H1 (cell line): ENCODE data around the gene CISD1. TPM values are rescaled to one million over a fixed set of nuclear protein-coding genes. Genes with fewer than 3 reads are reported as not detected.

Experiments
- CTCF ChIA-PET: fragments of 300-600 bp; sonication (Branson Sonifier 250); formaldehyde crosslinking; loops from one replicate; lab custom pipeline; 2021; ENCODE audit not compliant: partially characterized antibody; lab: Charles Lee
- POLR2A ChIA-PET: fragments of 300-600 bp; sonication (Branson Sonifier 250); formaldehyde crosslinking; loops from one replicate; lab custom pipeline; 2021; ENCODE audit warnings: inconsistent platforms; ENCODE audit not compliant: partially characterized antibody; lab: Charles Lee
- DNase-seq, 2 experiments: peaks; one replicate each; pipeline versions ENCODE4 v3.0.0 to v3.0.0-alpha.2; 2010 to 2022; ENCODE audit warnings: low spot score in 2 of 2, low read depth in 1 of 2, mixed read lengths in 1 of 2
- FAIRE-seq: peaks from 2 replicates; lab custom pipeline; 2011; peaks lifted over from hg19 to GRCh38; lab: Jason Lieb, UNC
- H2AFZ ChIP-seq: 2 replicates; pipeline ENCODE4 v1.8.1; 2012; ENCODE audit warnings: low read length, inconsistent platforms
- H2AK5ac ChIP-seq: 2 replicates; pipeline ENCODE4 v1.6.1; 2013; ENCODE audit warnings: low read depth, low read length
- H2BK120ac ChIP-seq: replicated peaks from 2 replicates; pipeline ENCODE3; 2013; ENCODE audit warnings: low read depth, low read length, inconsistent platforms
- H2BK12ac ChIP-seq: 2 replicates; pipeline ENCODE4 v1.6.1; 2013; ENCODE audit warnings: low read depth, low read length
- H2BK15ac ChIP-seq: 2 replicates; pipeline ENCODE4 v1.6.1; 2013; ENCODE audit warnings: low read length
- H2BK20ac ChIP-seq: 2 replicates; pipeline ENCODE4 v1.6.1; 2013; ENCODE audit warnings: low read length
- H2BK5ac ChIP-seq: 2 replicates; pipeline ENCODE4 v1.6.1; 2013; ENCODE audit warnings: low read depth, low read length
- H3K14ac ChIP-seq: 2 replicates; pipeline ENCODE4 v1.6.1; 2013; ENCODE audit warnings: inconsistent platforms; ENCODE audit not compliant: insufficient read length
- H3K18ac ChIP-seq: 2 replicates; pipeline ENCODE4 v1.6.1; 2013; ENCODE audit warnings: low read length; ENCODE audit errors: extremely low read depth
- H3K23ac ChIP-seq: 2 replicates; pipeline ENCODE4 v1.6.1; 2013; ENCODE audit warnings: inconsistent platforms; ENCODE audit not compliant: insufficient read length
- H3K23me2 ChIP-seq: 2 replicates; pipeline ENCODE4 v1.6.1; 2013; ENCODE audit warnings: low read depth, low read length
- H3K27ac ChIP-seq: 2 replicates; pipeline ENCODE4 v1.6.1; 2011; ENCODE audit warnings: low read depth, low read length, inconsistent platforms
- H3K27me3 ChIP-seq, 4 experiments: replicated peaks in 1 of 4; 1 replicate in 1 of 4; 2 replicates in 3 of 4; pipeline versions ENCODE4 v1.6.1 to v1.8.1; 2011 to 2013; ENCODE audit warnings: low read length in 3 of 4, mild to moderate bottlenecking in 3 of 4, inconsistent platforms in 2 of 4, mixed read lengths in 2 of 4, moderate library complexity in 1 of 4; ENCODE audit not compliant: control insufficient read depth in 3 of 4, insufficient read depth in 3 of 4; ENCODE audit errors: extremely low read depth in 1 of 4
- H3K36me3 ChIP-seq, 4 experiments: 2 replicates each; pipeline versions ENCODE4 v1.6.1 to v1.8.1; 2011 to 2013; ENCODE audit warnings: mild to moderate bottlenecking in 4 of 4, low read length in 3 of 4, moderate library complexity in 2 of 4, control low read depth in 1 of 4, inconsistent platforms in 1 of 4; ENCODE audit not compliant: insufficient read depth in 4 of 4, control insufficient read depth in 2 of 4
- H3K4ac ChIP-seq: replicated peaks from 2 replicates; pipeline ENCODE3; 2013; ENCODE audit warnings: low read length, low read depth, mixed read lengths, inconsistent platforms; ENCODE audit not compliant: insufficient read length
- H3K4me1 ChIP-seq, 4 experiments: replicated peaks in 1 of 4; 1 replicate in 1 of 4; 2 replicates in 3 of 4; pipeline versions ENCODE4 v1.6.1 to v1.8.1; 2011 to 2013; ENCODE audit warnings: low read length in 3 of 4, inconsistent platforms in 2 of 4, mixed read lengths in 1 of 4; ENCODE audit not compliant: insufficient read depth in 4 of 4, control insufficient read depth in 3 of 4
- H3K4me2 ChIP-seq, 2 experiments: 2 replicates each; pipeline versions ENCODE4 v1.6.1 to v1.8.1; 2011 to 2013; ENCODE audit warnings: low read depth in 2 of 2, low read length in 2 of 2, control low read depth in 1 of 2, inconsistent platforms in 1 of 2, mild to moderate bottlenecking in 1 of 2; ENCODE audit not compliant: insufficient read depth in 1 of 2
- H3K4me3 ChIP-seq, 4 experiments: fragments of 200-600, 300-600 bp in 1 of 4; sonication (generic), shearing (Covaris generic), sonication (Bioruptor Twin) in 1 of 4; 2 replicates each; pipeline versions ENCODE4 v1.5.1 to v1.8.1; 2011 to 2016; ENCODE audit warnings: low read length in 4 of 4, low read depth in 3 of 4, control low read depth in 2 of 4, inconsistent platforms in 2 of 4, mild to moderate bottlenecking in 2 of 4, mixed read lengths in 1 of 4, moderate library complexity in 1 of 4; ENCODE audit not compliant: insufficient read depth in 2 of 4; ENCODE audit errors: extremely low read depth in 1 of 4
- H3K56ac ChIP-seq: replicated peaks from 2 replicates; pipeline ENCODE3; 2013; ENCODE audit warnings: low read depth, mild to moderate bottlenecking, mixed read lengths, low read length, inconsistent platforms; ENCODE audit not compliant: insufficient read length
- H3K79me1 ChIP-seq: 2 replicates; pipeline ENCODE4 v1.6.1; 2013; ENCODE audit warnings: low read depth, low read length, control low read depth
- H3K79me2 ChIP-seq, 2 experiments: 2 replicates each; pipeline versions ENCODE4 v1.6.1 to v1.8.1; 2012 to 2013; ENCODE audit warnings: low read length in 2 of 2, mild to moderate bottlenecking in 2 of 2, inconsistent platforms in 1 of 2; ENCODE audit not compliant: insufficient read depth in 2 of 2, control insufficient read depth in 1 of 2
- H3K9ac ChIP-seq, 4 experiments: replicated peaks in 1 of 4; 1 replicate in 1 of 4; 2 replicates in 3 of 4; pipeline versions ENCODE4 v1.6.1 to v1.8.1; 2011 to 2013; ENCODE audit warnings: low read depth in 3 of 4, low read length in 3 of 4, control low read depth in 2 of 4, mild to moderate bottlenecking in 2 of 4, moderate library complexity in 2 of 4, inconsistent platforms in 1 of 4; ENCODE audit errors: extremely low read depth in 1 of 4
- H3K9me3 ChIP-seq, 2 experiments: 2 replicates each; pipeline versions ENCODE4 v1.6.1 to v1.8.1; 2012 to 2013; ENCODE audit warnings: mild to moderate bottlenecking in 2 of 2, moderate library complexity in 2 of 2, control low read depth in 1 of 2, inconsistent platforms in 1 of 2, low read depth in 1 of 2, low read length in 1 of 2, mixed read lengths in 1 of 2; ENCODE audit not compliant: insufficient read depth in 2 of 2
- H4K20me1 ChIP-seq, 2 experiments: replicated peaks in 1 of 2; 2 replicates each; pipeline versions ENCODE3 to v1.8.1; 2011 to 2013; ENCODE audit warnings: inconsistent platforms in 2 of 2, low read length in 2 of 2, mild to moderate bottlenecking in 1 of 2; ENCODE audit not compliant: insufficient read depth in 2 of 2, control insufficient read depth in 1 of 2
- H4K5ac ChIP-seq: 2 replicates; pipeline ENCODE4 v1.6.1; 2013; ENCODE audit warnings: low read length, low read depth, mixed read lengths, inconsistent platforms; ENCODE audit not compliant: insufficient read length
- H4K8ac ChIP-seq: 2 replicates; pipeline ENCODE4 v1.8.0; 2013; ENCODE audit warnings: mild to moderate bottlenecking, moderate library complexity, low read length, inconsistent platforms; ENCODE audit not compliant: insufficient read depth; ENCODE audit errors: extremely low read depth
- H4K91ac ChIP-seq: replicated peaks from 2 replicates; pipeline ENCODE3; 2013; ENCODE audit warnings: low read length, mixed read lengths, inconsistent platforms; ENCODE audit not compliant: insufficient read length
- ASH2L ChIP-seq: fragments of 200-600, 300-600 bp; sonication (generic); IDR thresholded peaks from one replicate; pipeline ENCODE4 v1.7.1; 2017; ENCODE audit warnings: low read length
- SP1 ChIP-seq: IDR thresholded peaks from 2 replicates; pipeline ENCODE4 v1.6.1; 2011; ENCODE audit warnings: low read depth, low read length
- polyA plus RNA-seq, 7 experiments: library from polyadenylated mRNA; depleted of rRNA in 3 of 7; stranded (reverse) in 5 of 7; unstranded in 2 of 7; fragments of >200 nt in 5 of 7; fragments of 200-250 nt in 2 of 7; gene quantifications; 1 replicate in 5 of 7; 2 replicates in 1 of 7; 4 replicates in 1 of 7; pipeline versions ENCODE4 v1.2.1 to v1.2.3, GENCODE V29; 2011 to 2013; ENCODE audit warnings: missing spikeins in 2 of 7, mixed read lengths in 2 of 7
- total RNA-seq: library from RNA; stranded (reverse); fragmentation: NEBNext Ultra II Directional; extraction: Animal tissue kit (Norgen Biotek cat#: 25700); gene quantifications from 2 replicates; pipeline ENCODE4 v1.2.1, GENCODE V29; 2021

The CISD1 gene
- total and polyA plus RNA-seq, 2 of the 8 experiments (the other 6 are each of a cell fraction or from before 2014, with no cell fraction given) = 22.6 to 43.2 TPM

- Histone ChIP-seq H3K9ac (no peak overlapping the region), H3K23me2 (no peaks in the 10 kb centered on the region; the same call in 1 of the 2 replicates), H3K14ac (no peak overlapping the region), H2BK20ac (no peak overlapping the region), H2AFZ (no peak overlapping the region), H3K27ac (no peak overlapping the region), H3K79me2 (peaks cover 0 to 45% of the 10 kb centered on the region in 2 experiments; a peak in 2 of 4 replicates), H4K5ac (no peak overlapping the region), H3K56ac (no peak overlapping the region), H2BK120ac (no peak overlapping the region), H3K4me3 (no peak overlapping the region), H4K91ac (no peak overlapping the region), H3K18ac (no peak overlapping the region), H3K23ac (no peak overlapping the region), H3K36me3 (no peaks in the 10 kb centered on the region), H4K8ac (no peak overlapping the region), H3K4me2 (no peak overlapping the region), H2BK15ac (no peak overlapping the region), H4K20me1 (no peaks in the 10 kb centered on the region), H3K4ac (no peak overlapping the region), H3K27me3 (no peaks in the 10 kb centered on the region), H3K4me1 (peaks cover 0 to 3% (median 0%) of the 10 kb centered on the region in 4 experiments; a peak in 1 of 7 replicates), H2BK5ac (no peak overlapping the region), H3K9me3 (peaks cover 5 to 9% of the 10 kb centered on the region in 2 experiments; a peak in 2 of 4 replicates), H2AK5ac (no peak overlapping the region), H3K79me1 (no peaks in the 10 kb centered on the region), H2BK12ac (no peak overlapping the region)
- POLR2A ChIA-PET = interaction anchor here (1.5 kb wide), 1 partner anchor 11 kb away, joined by 3 read pairs; no protein-coding TSS in a partner anchor
- no peak for TF ChIP-seq ASH2L
- no peak for TF ChIP-seq SP1
- CTCF ChIA-PET = no interaction called here
- DNase-seq (no peak), FAIRE-seq (no peak)
Observed at GRCh38 chr10:58260334-58260733, 8.6 kb upstream of the CISD1 start.
